Neutrophil (primary cell): Measurements from ENCODE around the gene FGF23.

Experiments
- H3K27ac ChIP-seq: fragments of 200-600 bp; sonication (generic); 2 replicates; pipeline ENCODE4 v1.5.1; 2016; ENCODE audit warnings: mild to moderate bottlenecking, moderate library complexity
- H3K27me3 ChIP-seq: fragments of 200-600 bp; sonication (generic); 2 replicates; pipeline ENCODE4 v1.6.0; 2016; ENCODE audit warnings: mild to moderate bottlenecking
- H3K36me3 ChIP-seq: fragments of 200-600 bp; sonication (generic); 2 replicates; pipeline ENCODE4 v1.5.1; 2017
- H3K4me1 ChIP-seq, 2 experiments: fragments of 200-600 bp in 1 of 2; sonication (generic) in 1 of 2; 1 replicate in 1 of 2; 2 replicates in 1 of 2; pipeline versions ENCODE4 v1.5.1 to v1.6.1; 2013 to 2016; ENCODE audit warnings: low read depth in 1 of 2, low read length in 1 of 2, mild to moderate bottlenecking in 1 of 2, moderate library complexity in 1 of 2; ENCODE audit not compliant: control insufficient read depth in 1 of 2, insufficient read depth in 1 of 2
- H3K4me3 ChIP-seq, 2 experiments: fragments of 200-600 bp in 1 of 2; sonication (generic) in 1 of 2; 1 replicate in 1 of 2; 2 replicates in 1 of 2; pipeline ENCODE4 v1.5.1; 2013 to 2016; ENCODE audit warnings: low read depth in 1 of 2, low read length in 1 of 2, mild to moderate bottlenecking in 1 of 2, moderate library complexity in 1 of 2
- H3K9me3 ChIP-seq: fragments of 200-600 bp; sonication (generic); 2 replicates; pipeline ENCODE4 v1.5.1; 2016
- CTCF ChIP-seq: fragments of 200-600 bp; sonication (generic); IDR thresholded peaks from 2 replicates; pipeline ENCODE4 v1.5.1; 2016; ENCODE audit warnings: antibody characterized with exemption

FGF23 gene

GRCh38 chr12:4420138-4420670, 40.7 kb upstream of the FGF23 start:
- H3K27me3 ChIP-seq: peaks cover 30% of the 10 kb centered on the region
- H3K36me3 ChIP-seq: no peaks in the 10 kb centered on the region
- H3K4me3 ChIP-seq: no peak overlapping the region
- no peak overlapping the region for H3K27ac ChIP-seq
- no peak for TF ChIP-seq CTCF
- no peaks in the 10 kb centered on the region for H3K9me3 ChIP-seq
- no peaks in the 10 kb centered on the region for H3K4me1 ChIP-seq

GRCh38 chr12:4418913-4419312, 39.4 kb upstream of the FGF23 start:
- no peak for TF ChIP-seq CTCF
- Histone ChIP-seq H3K27ac (no peak overlapping the region), H3K36me3 (no peaks in the 10 kb centered on the region), H3K27me3 (peaks cover 43% of the 10 kb centered on the region), H3K4me3 (no peak overlapping the region), H3K4me1 (no peaks in the 10 kb centered on the region), H3K9me3 (no peaks in the 10 kb centered on the region)

- peaks cover 43% of the 10 kb centered on the region for H3K27me3 ChIP-seq
- H3K4me1 ChIP-seq: no peaks in the 10 kb centered on the region
- no peak overlapping the region for H3K4me3 ChIP-seq
- no peak for TF ChIP-seq CTCF
- no peaks in the 10 kb centered on the region for H3K36me3 ChIP-seq
- no peaks in the 10 kb centered on the region for H3K9me3 ChIP-seq
- H3K27ac ChIP-seq: no peak overlapping the region
Observed at GRCh38 chr12:4417936-4418335, 38.4 kb upstream of the FGF23 start.

GRCh38 chr12:4417455-4417854, 37.9 kb upstream of the FGF23 start:
- Histone ChIP-seq H3K4me1 (no peaks in the 10 kb centered on the region), H3K27ac (no peak overlapping the region), H3K27me3 (peaks cover 43% of the 10 kb centered on the region), H3K9me3 (no peaks in the 10 kb centered on the region), H3K36me3 (no peaks in the 10 kb centered on the region), H3K4me3 (no peak overlapping the region)
- no peak for TF ChIP-seq CTCF

- Histone ChIP-seq H3K4me3 (no peak overlapping the region), H3K4me1 (no peaks in the 10 kb centered on the region), H3K9me3 (no peaks in the 10 kb centered on the region), H3K27me3 (peaks cover 47% of the 10 kb centered on the region), H3K36me3 (no peaks in the 10 kb centered on the region), H3K27ac (no peak overlapping the region)
- no peak for TF ChIP-seq CTCF
Observed at GRCh38 chr12:4416276-4416675, 36.8 kb upstream of the FGF23 start.

GRCh38 chr12:4412465-4412864, 33.0 kb upstream of the FGF23 start:
- H3K9me3 ChIP-seq: no peaks in the 10 kb centered on the region
- no peaks in the 10 kb centered on the region for H3K4me1 ChIP-seq
- TF ChIP-seq CTCF: no peak
- no peak overlapping the region for H3K4me3 ChIP-seq
- H3K36me3 ChIP-seq: no peaks in the 10 kb centered on the region
- H3K27me3 ChIP-seq: peaks cover 39% of the 10 kb centered on the region
- H3K27ac ChIP-seq: no peak overlapping the region
